T-helper 1 cell treated with Interleukin-12 subunit alpha and Interleukin-12 subunit beta and Interleukin-4 antibody, amounts not matched to agents 30 ng/mL and 1 ng/mL, for 36 hours (primary cell): ENCODE results near the gene USP35. TPM values are rescaled to one million over a fixed set of nuclear protein-coding genes. Genes with fewer than 3 reads are reported as not detected.

Experiments
- intact Hi-C: fragments of 100-400 bp; cut with micrococcal nuclease; formaldehyde crosslinking; loops from one replicate; pipeline ENCODE4 v1.15.1; 2024
- total RNA-seq: library from RNA; stranded (reverse); gene quantifications from 2 replicates; pipeline ENCODE4 v1.2.3, GENCODE V29; 2022

Gene USP35
- total RNA-seq, 1 donor from 2014 or later, result 20.9 TPM

DNA sequence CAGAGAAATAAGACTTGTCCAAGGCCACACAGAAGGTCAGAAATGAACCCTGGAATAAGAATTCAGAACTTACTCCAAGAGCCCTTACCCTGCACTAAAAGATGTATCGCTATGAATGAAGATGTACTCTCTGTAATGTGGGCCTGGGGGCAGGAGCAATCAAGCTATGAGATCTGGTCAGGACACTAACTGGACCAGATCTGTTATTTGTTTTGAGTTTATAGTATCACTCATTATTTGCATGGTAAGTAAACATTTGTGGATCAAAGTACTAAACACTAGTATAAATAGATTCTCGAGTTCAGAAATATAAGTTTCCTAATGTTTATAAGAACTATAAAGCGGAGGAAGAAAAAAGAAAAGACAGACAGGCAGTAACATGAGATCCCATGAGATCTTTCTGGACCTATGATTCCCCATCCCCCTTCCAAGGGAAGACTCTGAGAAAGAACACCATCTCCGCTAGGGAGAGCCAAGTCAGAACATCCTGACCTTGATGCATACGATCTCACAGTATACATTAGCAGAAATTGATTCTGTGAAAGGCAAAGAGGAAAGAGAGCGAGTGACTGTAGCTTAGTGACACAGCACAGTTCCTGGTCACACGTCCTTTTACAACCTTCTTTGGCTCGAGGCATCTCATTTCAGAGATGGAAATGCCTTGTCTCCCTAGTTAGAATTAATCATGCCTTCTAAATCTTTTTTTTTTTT is 71.2 kb downstream of the USP35 start:
- intact Hi-C loops, result no loop called here

GRCh38 chr11:78261367-78261766 is 72.6 kb downstream of the USP35 start:
- intact Hi-C loops, result no loop called here

- intact Hi-C loops, result no loop called here
Observed at GRCh38 chr11:78261828-78262227, 73.1 kb downstream of the USP35 start.

GRCh38 chr11:78262238-78262637 is 73.5 kb downstream of the USP35 start:
- intact Hi-C loops, result no loop called here

- intact Hi-C loops, result no loop called here
Observed at GRCh38 chr11:78262691-78263090, 74.0 kb downstream of the USP35 start.

Other genes with a start within 250 kb of the USP35 start
- 55.5 and 59.2 TPM in 2 replicates for gene INTS4, start 194.3 kb upstream of the USP35 start, total RNA-seq
- 0.49 and 0.80 TPM in 2 replicates for gene KCTD14, start 165.6 kb upstream of the USP35 start, total RNA-seq
- not detected in 2 replicates for gene THRSP, start 125.1 kb upstream of the USP35 start, total RNA-seq
- 194 and 204 TPM in 2 replicates for gene NDUFC2, start 109.1 kb upstream of the USP35 start, total RNA-seq
- 55.6 and 56.1 TPM in 2 replicates for gene ALG8, start 49.3 kb upstream of the USP35 start, total RNA-seq
- 13.5 and 14.1 TPM in 2 replicates for gene KCTD21, start 293 bp upstream of the USP35 start, total RNA-seq
- gene GAB2, start 228.9 kb downstream of the USP35 start, total RNA-seq, result 50.6 and 61.6 TPM in 2 replicates